DOHH2 (cell line): ENCODE measurements around the gene CYSLTR2.

Experiments used
- CTCF ChIP-seq: fragments of 200-600 bp; sonication (generic); IDR thresholded peaks from one replicate; pipeline ENCODE4 v1.5.1; 2014; ENCODE audit warnings: antibody characterized with exemption, mild to moderate bottlenecking, low read depth, low read length; ENCODE audit not compliant: poor library complexity, severe bottlenecking
- EZH2phosphoT487 ChIP-seq: fragments of 200-600 bp; sonication (generic); IDR thresholded peaks from 2 replicates; pipeline ENCODE4 v1.6.1; 2017; ENCODE audit warnings: borderline replicate concordance, mild to moderate bottlenecking, antibody characterized with exemption, low read length, moderate library complexity, mixed read lengths

GRCh38 chr13:48643159-48643558 lies 10.6 kb upstream of the CYSLTR2 start:
- TF ChIP-seq CTCF (no peak), EZH2phosphoT487 (no peak)
